CD14-positive monocyte (primary cell): ENCODE results near the gene CECR2. TPM values are rescaled to one million over a fixed set of nuclear protein-coding genes. Genes with fewer than 3 reads are reported as not detected.

Source experiments
- DNase-seq, 3 donors: peaks; one replicate each; pipeline ENCODE4 v3.0.0-alpha.2; 2011 to 2022
- H2AFZ ChIP-seq: 2 replicates; pipeline ENCODE4 v1.6.0; 2012; ENCODE audit warnings: mild to moderate bottlenecking, low read depth, low read length, inconsistent platforms; ENCODE audit not compliant: insufficient read depth, poor library complexity, severe bottlenecking
- H3K27ac ChIP-seq, 2 donors: 1 replicate in 1 of 2; 2 replicates in 1 of 2; pipeline ENCODE4 v1.5.1; 2012 to 2013; ENCODE audit warnings: low read length in 2 of 2, control low read depth in 1 of 2, inconsistent platforms in 1 of 2, low read depth in 1 of 2, mild to moderate bottlenecking in 1 of 2
- H3K27me3 ChIP-seq, 2 donors: one replicate each; pipeline versions ENCODE4 v1.6.0 to v1.6.1; 2011 to 2013; ENCODE audit warnings: low read length in 2 of 2; ENCODE audit not compliant: control insufficient read depth in 2 of 2, insufficient read depth in 2 of 2
- H3K36me3 ChIP-seq, 2 donors: replicated peaks in 1 of 2; 1 replicate in 1 of 2; 2 replicates in 1 of 2; pipeline versions ENCODE4 v1.5.1 to v1.6.1; 2012 to 2013; ENCODE audit warnings: low read length in 2 of 2, control low read depth in 1 of 2, inconsistent platforms in 1 of 2, mild to moderate bottlenecking in 1 of 2; ENCODE audit not compliant: insufficient read depth in 2 of 2, control insufficient read depth in 1 of 2
- H3K4me1 ChIP-seq, 2 donors: 1 replicate in 1 of 2; 2 replicates in 1 of 2; pipeline versions ENCODE4 v1.5.1 to v1.6.1; 2012 to 2013; ENCODE audit warnings: low read length in 2 of 2, control low read depth in 1 of 2, inconsistent platforms in 1 of 2, mild to moderate bottlenecking in 1 of 2, moderate library complexity in 1 of 2; ENCODE audit not compliant: insufficient read depth in 2 of 2, control insufficient read depth in 1 of 2
- H3K4me2 ChIP-seq: replicated peaks from 2 replicates; pipeline ENCODE3; 2012; ENCODE audit warnings: low read length, moderate library complexity, mild to moderate bottlenecking; ENCODE audit not compliant: poor library complexity, severe bottlenecking; ENCODE audit errors: extremely low read depth
- H3K4me3 ChIP-seq, 3 experiments: fragments of 200-600 bp in 1 of 3; sonication (generic) in 1 of 3; replicated peaks in 1 of 3; 1 replicate in 2 of 3; 2 replicates in 1 of 3; pipeline ENCODE4 v1.5.1; 2011 to 2013; ENCODE audit warnings: low read length in 3 of 3, mild to moderate bottlenecking in 3 of 3, control low read depth in 2 of 3, low read depth in 2 of 3, inconsistent platforms in 1 of 3, moderate library complexity in 1 of 3
- H3K79me2 ChIP-seq: 2 replicates; pipeline ENCODE4 v1.6.0; 2012; ENCODE audit warnings: mild to moderate bottlenecking, control low read depth, inconsistent platforms, low read length, moderate library complexity; ENCODE audit not compliant: insufficient read depth
- H3K9ac ChIP-seq: 2 replicates; pipeline ENCODE4 v1.6.0; 2017; ENCODE audit warnings: low read length, mild to moderate bottlenecking; ENCODE audit not compliant: insufficient read depth, poor library complexity, severe bottlenecking
- H3K9me3 ChIP-seq, 2 donors: replicated peaks in 1 of 2; 1 replicate in 1 of 2; 2 replicates in 1 of 2; pipeline versions ENCODE4 v1.5.1 to v1.6.1; 2012 to 2013; ENCODE audit warnings: low read length in 2 of 2, control low read depth in 1 of 2; ENCODE audit not compliant: control insufficient read depth in 1 of 2, insufficient read depth in 1 of 2
- H4K20me1 ChIP-seq: 2 replicates; pipeline ENCODE4 v1.6.0; 2012; ENCODE audit warnings: mild to moderate bottlenecking, low read length, control low read depth, moderate library complexity; ENCODE audit not compliant: insufficient read depth
- H3K27ac Mint-ChIP-seq, 7 donors: one replicate each; pipeline ENCODE4 v1.8.0; 2020; ENCODE audit warnings: mild to moderate bottlenecking in 7 of 7, mixed read lengths in 7 of 7, moderate library complexity in 6 of 7, inconsistent platforms in 2 of 7
- H3K27me3 Mint-ChIP-seq, 3 donors: one replicate each; pipeline ENCODE4 v1.8.0; 2021 to 2022; ENCODE audit warnings: low read depth in 3 of 3, mild to moderate bottlenecking in 3 of 3, mixed read lengths in 3 of 3, moderate library complexity in 3 of 3, inconsistent platforms in 1 of 3
- H3K36me3 Mint-ChIP-seq, 2 donors: one replicate each; pipeline ENCODE4 v1.8.0; 2020; ENCODE audit warnings: mixed read lengths in 2 of 2, inconsistent platforms in 1 of 2, mild to moderate bottlenecking in 1 of 2
- H3K4me1 Mint-ChIP-seq: one replicate; pipeline ENCODE4 v1.8.0; 2020; ENCODE audit warnings: mild to moderate bottlenecking, mixed read lengths
- H3K4me3 Mint-ChIP-seq, 2 donors: one replicate each; pipeline ENCODE4 v1.8.0; 2020; ENCODE audit warnings: mild to moderate bottlenecking in 2 of 2, mixed read lengths in 2 of 2, moderate library complexity in 1 of 2
- H3K9me3 Mint-ChIP-seq, 7 donors: one replicate each; pipeline ENCODE4 v1.8.0; 2020 to 2022; ENCODE audit warnings: mixed read lengths in 7 of 7, mild to moderate bottlenecking in 6 of 7, moderate library complexity in 6 of 7, inconsistent platforms in 2 of 7
- WGBS: methylation state at CpG from one replicate; pipeline ENCODE4 v1.1.5; 2013; ENCODE audit warnings: missing lambda C conversion rate; ENCODE audit not compliant: insufficient coverage; 5-methylcytosine and 5-hydroxymethylcytosine counted together
- intact Hi-C, 2 donors: fragments of 100-400 bp; cut with micrococcal nuclease; formaldehyde crosslinking; loops; one replicate each; pipeline versions ENCODE4 v1.15.0 to v1.15.1; 2023
- polyA plus RNA-seq, 3 donors: library from polyadenylated mRNA; depleted of rRNA in 1 of 3; unstranded in 2 of 3; stranded (reverse) in 1 of 3; fragments of 300-500 nt in 2 of 3; fragments of >200 nt in 1 of 3; fragmentation: Illumina TruSeq in 2 of 3; gene quantifications; 1 replicate in 2 of 3; 2 replicates in 1 of 3; pipeline ENCODE4 v1.2.3, GENCODE V29; 2012 to 2021
- TF ChIP-seq, protein P1 (sequence below): fragments of 200-600 bp; IDR thresholded peaks from one replicate; pipeline ENCODE4 v1.8.0; 2022; ENCODE audit warnings: antibody characterized with exemption, mild to moderate bottlenecking

The CECR2 gene
- polyA plus RNA-seq, 3 donors = 0.02 to 0.29 (median 0.24) TPM

- Histone ChIP-seq H3K36me3 (no peaks in the 10 kb centered on the region), H3K4me3 (no peak overlapping the region), H3K9me3 (no peaks in the 10 kb centered on the region), H3K27me3 (no peaks in the 10 kb centered on the region), H3K9ac (no peak overlapping the region), H3K79me2 (no peaks in the 10 kb centered on the region), H3K4me1 (no peaks in the 10 kb centered on the region), H2AFZ (no peak overlapping the region), H4K20me1 (no peaks in the 10 kb centered on the region), H3K4me2 (no peak overlapping the region), H3K27ac (no peak overlapping the region)
- TF ChIP-seq, protein P1, sequence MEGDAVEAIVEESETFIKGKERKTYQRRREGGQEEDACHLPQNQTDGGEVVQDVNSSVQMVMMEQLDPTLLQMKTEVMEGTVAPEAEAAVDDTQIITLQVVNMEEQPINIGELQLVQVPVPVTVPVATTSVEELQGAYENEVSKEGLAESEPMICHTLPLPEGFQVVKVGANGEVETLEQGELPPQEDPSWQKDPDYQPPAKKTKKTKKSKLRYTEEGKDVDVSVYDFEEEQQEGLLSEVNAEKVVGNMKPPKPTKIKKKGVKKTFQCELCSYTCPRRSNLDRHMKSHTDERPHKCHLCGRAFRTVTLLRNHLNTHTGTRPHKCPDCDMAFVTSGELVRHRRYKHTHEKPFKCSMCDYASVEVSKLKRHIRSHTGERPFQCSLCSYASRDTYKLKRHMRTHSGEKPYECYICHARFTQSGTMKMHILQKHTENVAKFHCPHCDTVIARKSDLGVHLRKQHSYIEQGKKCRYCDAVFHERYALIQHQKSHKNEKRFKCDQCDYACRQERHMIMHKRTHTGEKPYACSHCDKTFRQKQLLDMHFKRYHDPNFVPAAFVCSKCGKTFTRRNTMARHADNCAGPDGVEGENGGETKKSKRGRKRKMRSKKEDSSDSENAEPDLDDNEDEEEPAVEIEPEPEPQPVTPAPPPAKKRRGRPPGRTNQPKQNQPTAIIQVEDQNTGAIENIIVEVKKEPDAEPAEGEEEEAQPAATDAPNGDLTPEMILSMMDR = no peak
- WGBS = 81% methylated on average over 16 of the region's 17 CpGs
- Mint-ChIP-seq H3K4me3 (no peak overlapping the region), H3K27ac (no peak overlapping the region), H3K27me3 (peaks cover 0 to 10% (median 3%) of the 10 kb centered on the region in 3 donors), H3K9me3 (peaks cover 0 to 2% (median 0%) of the 10 kb centered on the region in 7 donors), H3K4me1 (no peaks in the 10 kb centered on the region), H3K36me3 (no peaks in the 10 kb centered on the region)
- no peak for DNase-seq
- intact Hi-C loops = no loop called here
These were observed 212.4 kb downstream of the CECR2 start for GRCh38 chr22:17581631-17582030.

- H3K4me1 Mint-ChIP-seq = no peaks in the 10 kb centered on the region
- Histone ChIP-seq H3K36me3 (no peaks in the 10 kb centered on the region), H4K20me1 (no peaks in the 10 kb centered on the region), H3K27ac (no peak overlapping the region), H3K4me2 (no peak overlapping the region), H3K4me1 (no peaks in the 10 kb centered on the region), H2AFZ (no peak overlapping the region), H3K79me2 (no peaks in the 10 kb centered on the region), H3K9ac (no peak overlapping the region), H3K27me3 (no peaks in the 10 kb centered on the region), H3K9me3 (no peaks in the 10 kb centered on the region), H3K4me3 (no peak overlapping the region)
- peaks cover 0 to 2% (median 0%) of the 10 kb centered on the region in 7 donors for H3K9me3 Mint-ChIP-seq
- intact Hi-C loops = no loop called here
- TF ChIP-seq, protein P1 = no peak
- WGBS = 97% methylated on average over 5 of the region's 10 CpGs
- no peak for DNase-seq
- H3K27ac Mint-ChIP-seq = peak overlapping the region in 1 of 7 donors; percentile 52
- H3K4me3 Mint-ChIP-seq = no peak overlapping the region
- peaks cover 0 to 8% (median 3%) of the 10 kb centered on the region in 3 donors for H3K27me3 Mint-ChIP-seq
- no peaks in the 10 kb centered on the region for H3K36me3 Mint-ChIP-seq
These were observed 213.9 kb downstream of the CECR2 start for GRCh38 chr22:17583151-17583550.
